SK-N-MC (cell line): ENCODE data around the gene BRIP1.

Source experiments
- EZH2 ChIP-seq: fragments of 200-600 bp; sonication (generic); IDR thresholded peaks from one replicate; pipeline ENCODE4 v1.6.1; 2017; ENCODE audit warnings: antibody characterized with exemption
- POLR2AphosphoS5 ChIP-seq: IDR thresholded peaks from 2 replicates; pipeline ENCODE4 v1.6.1; 2012; ENCODE audit warnings: mild to moderate bottlenecking, low read depth, low read length, borderline replicate concordance

- TF ChIP-seq POLR2AphosphoS5 (no peak), EZH2 (no peak)
Measured at GRCh38 chr17:61724777-61725176, 138.6 kb downstream of the BRIP1 start.
